DND-41 (cell line): ENCODE measurements around the gene PPAT.
"Not testable (repeated sequence)": the region's sequence is repeated elsewhere in the genome, so short reads cannot be mapped to it uniquely, and the experiment has no call there.

Source experiments
- ATAC-seq: fragments of 200-7000 bp; cut with Tn5 transposase; 3 replicates; pipeline ENCODE4 v1.9.1; 2021; ENCODE audit warnings: low read depth; ENCODE audit not compliant: insufficient read depth
- DNase-seq: peaks from one replicate; pipeline ENCODE4 v3.0.0-alpha.2; 2020
- H2AFZ ChIP-seq: 2 replicates; pipeline ENCODE4 v1.6.0; 2012; ENCODE audit warnings: low read depth, low read length
- H3K27ac ChIP-seq: 2 replicates; pipeline ENCODE4 v1.5.1; 2012; ENCODE audit warnings: low read length, inconsistent platforms
- H3K27me3 ChIP-seq: fragments of 200-600 bp; sonication (generic); 2 replicates; pipeline ENCODE4 v1.6.0; 2012; ENCODE audit warnings: low read length, mild to moderate bottlenecking, inconsistent platforms; ENCODE audit not compliant: insufficient read depth, poor library complexity
- H3K36me3 ChIP-seq: 2 replicates; pipeline ENCODE4 v1.5.1; 2012; ENCODE audit warnings: low read length, inconsistent platforms; ENCODE audit not compliant: insufficient read depth
- H3K4me1 ChIP-seq: 2 replicates; pipeline ENCODE4 v1.5.1; 2012; ENCODE audit warnings: mild to moderate bottlenecking, low read length; ENCODE audit not compliant: insufficient read depth
- H3K4me2 ChIP-seq: 2 replicates; pipeline ENCODE4 v1.6.0; 2012; ENCODE audit warnings: mild to moderate bottlenecking, moderate library complexity, low read length, inconsistent platforms; ENCODE audit not compliant: insufficient read depth
- H3K4me3 ChIP-seq, 2 experiments: fragments of 200-600 bp in 1 of 2; shearing (Covaris generic) in 1 of 2; 2 replicates each; pipeline ENCODE4 v1.5.1; 2012 to 2016; ENCODE audit warnings: inconsistent platforms in 2 of 2, low read length in 2 of 2, mild to moderate bottlenecking in 2 of 2, low read depth in 1 of 2, moderate library complexity in 1 of 2
- H3K79me2 ChIP-seq: 2 replicates; pipeline ENCODE4 v1.6.0; 2012; ENCODE audit warnings: low read length, inconsistent platforms; ENCODE audit not compliant: insufficient read depth
- H3K9ac ChIP-seq: 2 replicates; pipeline ENCODE4 v1.6.0; 2012; ENCODE audit warnings: low read depth, mild to moderate bottlenecking, inconsistent platforms, low read length, moderate library complexity
- H3K9me3 ChIP-seq: 2 replicates; pipeline ENCODE4 v1.5.1; 2012; ENCODE audit warnings: low read length, moderate library complexity, mild to moderate bottlenecking, inconsistent platforms; ENCODE audit not compliant: insufficient read depth, severe bottlenecking
- H4K20me1 ChIP-seq: 2 replicates; pipeline ENCODE4 v1.6.0; 2012; ENCODE audit warnings: low read length; ENCODE audit not compliant: insufficient read depth
- CTCF ChIP-seq: IDR thresholded peaks from 2 replicates; pipeline ENCODE4 v1.5.1; 2012; ENCODE audit warnings: borderline replicate concordance, low read length, moderate library complexity, mild to moderate bottlenecking; ENCODE audit not compliant: poor library complexity, severe bottlenecking; ENCODE audit errors: extremely low read depth
- EZH2 ChIP-seq: IDR thresholded peaks from 3 replicates; pipeline ENCODE4 v1.6.1; 2012; ENCODE audit warnings: borderline replicate concordance, low read depth, mild to moderate bottlenecking, moderate library complexity, low read length, inconsistent platforms; ENCODE audit not compliant: severe bottlenecking

The PPAT gene

GRCh38 chr4:56467284-56468096, 32.1 kb upstream of the PPAT start, which contains the start of gene SRP72:
TSS of gene SRP72 (plus strand) at chr4:56467617. CDS start at chr4:56467636, 19 bp downstream.
- H4K20me1 ChIP-seq: peaks cover 15% of the 10 kb centered on the region; the same call in 1 of the 2 replicates
- no peaks in the 10 kb centered on the region for H3K27me3 ChIP-seq
- peak; percentile 89 for DNase-seq
- peak within 1 kb of the TSS; percentile 95 for H2AFZ ChIP-seq
- ATAC-seq: peak; percentile 92
- H3K4me1 ChIP-seq: peaks cover 51% of the 10 kb centered on the region
- H3K79me2 ChIP-seq: peaks cover 73% of the 10 kb centered on the region
- peak within 1 kb of the TSS; percentile 91 for H3K27ac ChIP-seq
- peak within 1 kb of the TSS; percentile 81 to 87 for H3K4me3 ChIP-seq
- TF ChIP-seq EZH2 (no peak), CTCF (no peak)
- H3K36me3 ChIP-seq: peaks cover 38% of the 10 kb centered on the region
- no peaks in the 10 kb centered on the region for H3K9me3 ChIP-seq
- H3K4me2 ChIP-seq: peak within 1 kb of the TSS; percentile 79
- H3K9ac ChIP-seq: peak within 1 kb of the TSS; percentile 79

GRCh38 chr4:56466910-56467283, 31.5 kb upstream of the PPAT start:
- Histone ChIP-seq H3K4me1 (peaks cover 55% of the 10 kb centered on the region), H3K36me3 (peaks cover 38% of the 10 kb centered on the region), H3K79me2 (peaks cover 78% of the 10 kb centered on the region), H3K4me3 (peak overlapping the region; percentile 81 to 87), H4K20me1 (peaks cover 20% of the 10 kb centered on the region; the same call in 1 of the 2 replicates), H3K9me3 (no peaks in the 10 kb centered on the region), H2AFZ (peak overlapping the region; percentile 95), H3K9ac (peak overlapping the region; percentile 79), H3K27ac (peak overlapping the region; percentile 91), H3K27me3 (no peaks in the 10 kb centered on the region), H3K4me2 (peak overlapping the region; percentile 79)
- TF ChIP-seq EZH2: no peak
- TF ChIP-seq CTCF: no peak
- ATAC-seq (no peak), DNase-seq (no peak)

GRCh38 chr4:56466296-56466761, 30.9 kb upstream of the PPAT start:
- ATAC-seq, DNase-seq, H3K27me3 ChIP-seq, H3K9me3 ChIP-seq: not testable (repeated sequence)
- Histone ChIP-seq H3K4me3 (peak overlapping the region; percentile 81 to 87; a peak in 3 of 4 replicates), H3K36me3 (peaks cover 38% of the 10 kb centered on the region), H3K4me2 (peak overlapping the region; percentile 79), H3K4me1 (peaks cover 55% of the 10 kb centered on the region), H3K9ac (peak overlapping the region; percentile 79), H4K20me1 (peaks cover 20% of the 10 kb centered on the region; the same call in 1 of the 2 replicates), H2AFZ (peak overlapping the region; percentile 95; the same call in 1 of the 2 replicates), H3K79me2 (peaks cover 79% of the 10 kb centered on the region), H3K27ac (peak overlapping the region; percentile 91)

- ATAC-seq (no peak), DNase-seq (no peak)
- no peaks in the 10 kb centered on the region for H3K27me3 ChIP-seq
- peak overlapping the region; percentile 79 for H3K9ac ChIP-seq
- peaks cover 38% of the 10 kb centered on the region for H3K36me3 ChIP-seq
- H3K4me1 ChIP-seq: peaks cover 55% of the 10 kb centered on the region
- H3K9me3 ChIP-seq: no peaks in the 10 kb centered on the region
- H4K20me1 ChIP-seq: peaks cover 20% of the 10 kb centered on the region; the same call in 1 of the 2 replicates
- peak overlapping the region; percentile 91; the same call in 1 of the 2 replicates for H3K27ac ChIP-seq
- no peak overlapping the region for H2AFZ ChIP-seq
- peak overlapping the region in 1 of 2 experiments; percentile 87; a peak in 3 of 4 replicates for H3K4me3 ChIP-seq
- H3K79me2 ChIP-seq: peaks cover 75% of the 10 kb centered on the region
- TF ChIP-seq CTCF (no peak), EZH2 (no peak)
- peak overlapping the region; percentile 79 for H3K4me2 ChIP-seq
These were observed 30.3 kb upstream of the PPAT start for GRCh38 chr4:56465599-56466295.
